Stimulated activated CD8-positive, alpha-beta memory T cell treated with anti-CD3 and anti-CD28 coated beads, Interleukin-7, amount 100 ng/mL, for 48 hours (primary cell): ENCODE measurements around the gene LCA5.
"Not testable (repeated sequence)": the region's sequence is repeated elsewhere in the genome, so short reads cannot be mapped to it uniquely, and the experiment has no call there.

Experiments used
- DNase-seq, 2 donors: peaks; one replicate each; pipeline ENCODE4 v3.0.0-alpha.2; 2020; ENCODE audit warnings: low read depth in 1 of 2; ENCODE audit errors: extremely low read depth in 1 of 2

The LCA5 gene

DNA sequence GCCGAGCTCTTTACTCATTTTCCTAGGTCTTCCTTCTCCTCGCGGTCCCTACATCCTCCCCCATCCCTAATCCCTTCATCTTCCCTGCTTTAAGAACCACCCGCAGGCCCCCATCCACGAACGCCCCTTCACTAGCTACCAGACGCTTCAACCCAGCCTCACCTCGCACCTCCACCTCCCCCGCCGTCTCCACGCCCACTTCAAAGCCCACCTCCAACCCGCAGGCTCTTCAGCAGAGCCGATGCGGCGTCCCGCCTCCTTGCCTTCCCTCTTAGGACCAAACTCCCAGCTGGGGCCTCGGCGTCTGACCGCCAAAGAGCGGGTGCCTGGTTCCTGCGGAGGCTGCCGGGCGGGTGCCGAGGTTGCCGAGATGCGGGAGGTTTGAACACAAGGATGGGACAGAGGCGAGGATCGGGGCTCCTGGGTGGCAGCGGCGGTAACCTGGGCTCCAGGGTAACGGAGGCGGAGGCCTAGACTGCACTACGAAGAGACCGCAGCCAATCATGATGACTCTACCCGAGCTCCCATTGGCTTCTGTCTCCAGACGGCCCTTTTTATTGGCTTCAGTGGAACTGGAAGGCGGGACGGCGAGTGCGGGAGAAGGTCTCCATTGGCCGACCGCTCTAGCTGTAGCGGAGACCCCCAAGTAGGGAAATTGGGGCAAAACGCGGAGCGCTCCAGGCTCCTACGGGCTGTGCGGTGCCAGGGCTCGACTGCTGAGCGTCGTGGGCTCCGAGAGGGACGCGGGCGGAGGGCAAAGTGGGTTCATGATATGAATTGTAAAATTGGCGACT is at the start of gene LCA5:
Gene LCA5 (minus strand): TSS at position 477 of the 794 bp plus-strand sequence. CDS start 18,536 bp downstream, outside the sequence.
- peak; percentile 64 to 78 for DNase-seq

DNA sequence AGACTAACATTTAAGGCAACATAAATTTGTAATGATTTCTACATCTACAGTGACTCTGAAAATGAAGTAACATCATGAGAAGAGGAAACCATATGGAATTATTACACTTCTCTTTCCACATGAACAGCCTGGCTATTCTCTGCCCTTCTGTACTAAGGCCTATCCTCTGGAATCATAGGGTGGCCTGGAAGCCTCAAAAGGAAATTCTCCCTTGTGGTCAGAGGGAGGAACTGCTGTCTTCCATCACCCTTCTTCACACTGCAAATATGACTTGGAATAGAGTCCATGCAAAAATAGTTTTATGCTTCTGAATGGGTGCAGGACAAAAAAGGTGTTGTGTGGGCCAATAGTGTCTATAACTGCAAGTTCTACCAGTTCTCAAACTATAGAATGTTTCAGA is 49.3 kb upstream of the LCA5 start:
- DNase-seq = no peak

DNA sequence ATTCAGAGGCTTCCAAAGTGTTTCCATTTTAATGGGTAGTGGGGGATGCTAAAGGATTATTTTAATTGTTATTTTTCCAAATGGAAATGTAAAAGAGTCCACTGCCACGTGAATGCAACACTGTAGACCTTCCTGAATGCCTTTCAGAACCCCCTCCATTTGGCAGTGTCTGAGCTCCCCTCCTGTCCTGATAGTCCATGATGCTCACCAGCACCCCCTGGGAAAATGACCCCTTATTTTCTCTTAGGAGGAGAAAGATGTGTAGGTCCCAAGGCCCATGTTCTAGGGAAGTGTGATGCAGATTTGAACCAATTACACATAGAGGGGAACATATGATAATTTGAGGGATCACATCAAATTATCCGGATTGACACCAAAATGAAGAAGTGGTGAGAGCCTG is 47.1 kb upstream of the LCA5 start:
- DNase-seq = no peak

DNA sequence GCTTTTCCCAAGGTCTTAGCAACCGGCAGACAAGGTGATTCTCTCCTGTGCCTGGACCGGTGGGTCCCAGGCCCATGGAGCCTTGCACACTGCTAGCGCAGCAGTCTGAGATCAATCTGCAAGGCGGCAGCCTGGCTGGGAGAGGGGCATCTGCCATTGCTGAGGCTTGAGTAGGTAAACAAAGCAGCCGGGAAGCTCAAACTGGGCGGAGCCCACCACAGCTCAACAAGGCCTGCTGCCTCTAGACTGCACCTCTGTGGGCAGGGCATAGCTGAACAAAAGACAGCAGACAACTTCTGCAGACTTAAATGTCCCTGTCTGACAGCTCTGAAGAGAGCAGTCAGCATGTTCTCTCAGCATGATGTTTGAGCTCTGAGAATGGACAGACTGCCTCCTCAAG is 40.7 kb upstream of the LCA5 start:
- not testable (repeated sequence) for DNase-seq

DNA sequence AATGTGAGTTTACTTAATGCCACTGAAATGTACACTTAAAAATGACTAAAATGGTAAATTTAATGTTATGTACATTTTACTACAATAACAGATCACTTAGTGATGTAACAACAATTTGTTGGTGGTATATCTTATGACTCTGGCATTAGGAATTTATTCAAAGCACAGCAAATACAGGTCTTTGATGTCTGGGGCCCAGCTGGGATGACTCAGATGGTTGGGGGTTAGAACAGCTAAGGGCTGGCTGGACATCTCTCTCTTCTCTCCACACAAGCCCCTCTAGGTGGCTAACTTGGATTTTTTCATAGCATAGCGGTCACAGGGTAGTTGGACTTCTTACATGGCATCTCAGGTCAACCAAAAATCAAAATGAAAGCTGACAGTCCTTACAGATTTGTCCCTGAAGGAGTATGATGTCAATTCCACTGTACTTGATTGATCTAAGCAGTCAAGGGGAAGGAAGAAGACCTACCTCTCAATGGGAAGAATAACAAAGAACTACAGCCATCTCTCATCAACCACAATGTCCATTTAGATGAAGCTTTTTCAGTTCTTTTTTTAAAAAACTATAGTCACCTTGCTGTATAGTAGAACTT is 37.5 kb upstream of the LCA5 start:
- no peak for DNase-seq

DNA sequence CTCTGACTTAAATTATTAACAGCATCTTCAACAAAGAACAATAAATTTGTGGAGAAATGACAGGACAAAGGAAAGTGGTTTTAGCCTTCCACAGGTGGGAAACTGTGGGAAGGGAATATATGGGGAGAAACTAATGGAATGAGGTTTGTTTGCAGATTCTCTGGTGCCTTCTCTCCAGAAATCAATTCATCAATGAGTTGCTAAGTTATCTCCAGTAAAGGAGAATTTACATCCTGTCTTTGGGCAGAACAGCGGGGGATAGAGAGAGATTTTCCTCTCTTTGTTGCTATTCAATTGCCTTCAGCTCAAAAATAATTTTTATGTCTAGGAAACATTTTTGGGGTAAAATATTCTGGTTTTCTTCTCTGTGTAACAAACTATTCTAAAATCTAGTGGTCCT is 36.9 kb upstream of the LCA5 start:
- DNase-seq = no peak

DNA sequence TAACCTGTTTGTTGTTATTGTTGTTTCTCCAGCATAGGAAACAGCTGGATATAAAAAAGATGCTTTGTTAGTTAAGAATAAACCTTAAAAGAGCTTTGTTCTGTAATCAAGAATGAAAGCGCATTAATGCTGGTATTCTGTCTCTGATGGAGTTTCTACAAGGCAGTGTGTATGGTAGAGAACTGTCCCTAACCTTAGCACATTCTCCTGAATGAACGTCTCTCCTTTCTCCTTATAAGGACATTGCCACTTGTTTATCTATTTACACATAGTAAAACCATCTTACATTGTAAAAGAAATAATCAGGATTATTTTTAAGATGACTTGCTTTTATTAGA is 33.8 kb upstream of the LCA5 start:
- DNase-seq = no peak

DNA sequence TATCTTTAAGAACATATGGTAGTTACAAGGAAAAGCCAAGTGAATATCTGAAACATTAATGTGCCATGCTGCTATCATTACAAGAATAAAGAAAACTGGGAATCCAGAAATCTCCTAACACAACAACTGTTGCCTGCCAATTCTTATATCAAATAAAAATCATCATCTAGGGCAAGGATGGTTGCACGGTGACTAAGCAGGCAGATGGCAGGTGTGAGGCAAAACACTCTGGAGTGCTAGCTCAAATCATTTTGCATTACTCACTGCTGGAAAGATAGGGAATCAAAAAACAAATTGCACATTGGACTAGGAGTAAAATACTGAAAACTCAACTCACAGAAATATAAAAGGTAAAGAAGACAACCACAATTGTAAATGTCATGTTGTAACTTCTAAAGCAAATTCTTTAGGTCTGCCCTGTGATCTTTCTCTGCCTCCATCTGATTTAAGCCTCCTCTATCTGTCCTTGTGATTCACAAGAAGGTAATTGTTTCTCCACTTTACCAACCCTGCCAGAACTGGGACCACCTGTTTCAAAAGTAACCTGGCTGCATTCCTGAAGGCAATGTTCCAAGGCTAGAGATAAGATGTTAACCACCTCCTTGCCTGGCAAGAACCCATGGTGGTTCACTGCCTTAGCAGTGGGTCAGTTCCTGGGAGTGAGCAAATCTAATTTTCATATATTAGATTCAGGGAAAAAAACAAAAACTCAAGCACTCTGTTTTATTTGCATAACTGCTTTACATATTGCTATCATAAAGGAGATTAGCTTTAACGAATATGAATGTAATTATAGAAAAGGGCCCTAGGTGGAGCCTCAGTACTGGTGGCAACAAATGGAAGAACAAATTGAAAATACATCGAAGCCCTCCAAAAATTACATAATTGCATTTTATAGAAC is 33.1 kb upstream of the LCA5 start:
- DNase-seq = no peak

DNA sequence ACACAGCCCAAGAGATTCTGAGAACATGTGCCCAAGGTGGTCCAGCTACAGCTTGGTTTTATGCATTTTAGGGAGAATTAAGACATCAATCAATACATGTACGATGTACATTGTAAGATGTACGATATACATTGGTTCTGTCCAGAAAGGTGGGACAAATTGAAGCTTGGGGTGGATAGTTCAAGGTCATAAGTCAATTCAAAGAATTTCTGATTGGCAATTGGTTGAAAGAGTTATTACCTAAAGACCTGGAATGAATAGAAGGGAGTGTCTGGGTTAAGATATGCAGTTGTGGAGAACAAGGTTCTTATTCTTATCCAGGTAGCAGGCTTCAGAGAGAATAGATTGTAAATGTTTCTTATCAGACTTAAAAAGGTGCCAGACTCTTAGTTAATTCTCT is 31.8 kb upstream of the LCA5 start:
- DNase-seq = no peak

DNA sequence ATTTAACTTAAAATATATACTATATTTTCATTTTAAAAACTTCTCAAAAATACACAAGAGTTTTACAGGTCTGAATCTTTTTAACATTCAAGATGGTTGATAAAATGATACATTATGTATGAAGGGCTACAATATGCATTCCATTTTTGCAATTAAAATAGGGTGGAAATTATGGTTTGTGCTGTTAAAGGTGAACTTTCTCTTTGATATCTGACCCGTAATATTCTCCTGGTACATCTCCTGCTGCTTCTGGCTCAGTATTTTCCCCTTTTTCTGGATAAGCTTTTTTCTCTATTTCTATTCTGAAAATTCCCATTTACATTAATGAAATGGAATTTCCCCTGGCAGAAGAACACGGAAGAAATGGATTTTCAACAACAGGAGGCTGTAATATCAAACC is 27.4 kb upstream of the LCA5 start:
- DNase-seq = no peak

DNA sequence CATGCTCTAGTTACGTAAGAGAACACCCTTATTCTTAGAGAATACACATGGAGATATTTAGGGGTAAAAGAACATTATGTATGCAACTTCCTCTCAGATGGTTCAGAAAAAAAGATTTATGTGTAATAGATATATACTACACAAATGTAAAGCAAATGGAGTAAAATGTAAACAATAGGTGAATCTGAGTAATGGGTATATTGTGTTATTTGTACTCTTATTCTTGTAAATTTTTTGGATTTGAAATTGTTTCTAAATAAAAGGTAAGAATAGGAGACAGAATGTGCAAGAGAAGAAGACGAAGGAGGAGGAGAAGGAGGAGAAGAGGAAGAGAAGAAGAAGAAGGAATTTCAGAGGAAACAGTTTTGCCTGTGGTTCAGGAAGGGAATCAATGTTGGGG is 22.5 kb upstream of the LCA5 start:
- no peak for DNase-seq

DNA sequence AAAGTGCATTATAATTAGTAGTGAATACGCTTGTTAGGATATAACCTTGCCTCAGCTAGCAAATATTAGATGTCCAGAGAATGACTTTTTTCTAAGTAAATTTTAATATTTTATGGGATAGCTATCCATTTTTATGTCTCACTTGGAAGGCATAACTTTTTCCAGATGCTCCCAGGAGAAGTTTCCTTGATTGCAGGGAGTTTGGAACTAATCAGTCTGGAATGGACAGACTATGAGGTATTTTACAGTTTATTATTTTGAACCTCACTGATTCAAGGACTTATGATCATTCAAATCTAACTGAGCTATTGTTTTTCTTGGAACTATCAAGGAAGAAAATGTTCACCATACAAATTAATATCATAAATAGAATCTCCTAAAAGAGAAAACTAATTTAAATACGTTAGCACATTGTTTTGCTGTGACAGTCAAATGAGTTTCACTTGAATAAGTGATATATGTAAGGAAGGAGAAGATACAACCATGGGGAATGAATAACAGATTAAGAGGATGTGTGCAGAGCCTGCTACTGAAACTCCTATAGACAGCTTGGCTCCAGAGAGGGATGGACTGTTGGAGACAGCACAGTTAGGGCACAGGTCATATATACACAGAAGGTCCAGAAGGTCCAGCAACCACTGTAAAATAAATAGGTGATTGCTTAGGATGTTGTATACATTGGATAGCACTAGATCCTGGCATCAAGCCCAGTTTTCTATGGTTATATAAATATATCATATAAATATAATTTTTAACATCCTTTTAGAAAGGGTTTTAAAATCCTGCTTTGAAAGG is 20.6 kb upstream of the LCA5 start:
- DNase-seq = no peak

DNA sequence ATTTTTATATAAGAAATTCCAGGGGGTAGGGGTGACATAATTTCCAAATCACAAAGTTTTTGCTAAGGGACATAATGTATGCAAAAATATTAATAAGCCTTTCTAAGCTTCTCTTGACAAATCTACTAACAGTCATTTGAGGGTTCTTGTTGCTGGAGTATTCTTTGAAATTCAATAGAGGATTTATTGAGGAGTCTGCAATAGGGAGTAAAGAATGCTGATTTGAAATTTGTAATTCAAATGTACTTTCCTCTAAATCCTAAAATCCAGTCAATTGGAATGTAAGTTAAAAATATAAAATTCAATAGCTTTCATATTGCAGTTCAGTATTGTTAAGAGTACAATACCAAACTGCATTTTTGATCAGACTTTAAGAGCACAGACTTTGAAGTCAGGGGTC is 17.1 kb upstream of the LCA5 start:
- DNase-seq = no peak

DNA sequence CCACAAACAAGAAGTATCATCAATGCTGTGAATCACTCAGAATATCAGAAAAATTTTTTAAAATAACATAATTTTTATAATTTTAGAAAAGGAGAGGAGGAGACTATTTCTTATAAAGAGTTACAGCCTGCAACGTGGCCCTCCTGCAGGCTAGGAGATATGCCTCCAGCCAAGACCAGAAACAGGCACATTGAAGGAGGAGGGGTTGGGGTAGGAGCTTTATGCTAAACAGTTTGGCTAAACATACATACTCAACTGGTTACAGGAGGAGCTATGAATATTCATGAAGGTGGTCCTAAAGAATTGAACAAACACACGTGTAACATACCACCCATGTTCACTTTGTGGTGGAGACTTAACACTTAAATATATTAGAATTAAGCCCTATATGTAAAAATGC is 14.2 kb upstream of the LCA5 start:
- no peak for DNase-seq

DNA sequence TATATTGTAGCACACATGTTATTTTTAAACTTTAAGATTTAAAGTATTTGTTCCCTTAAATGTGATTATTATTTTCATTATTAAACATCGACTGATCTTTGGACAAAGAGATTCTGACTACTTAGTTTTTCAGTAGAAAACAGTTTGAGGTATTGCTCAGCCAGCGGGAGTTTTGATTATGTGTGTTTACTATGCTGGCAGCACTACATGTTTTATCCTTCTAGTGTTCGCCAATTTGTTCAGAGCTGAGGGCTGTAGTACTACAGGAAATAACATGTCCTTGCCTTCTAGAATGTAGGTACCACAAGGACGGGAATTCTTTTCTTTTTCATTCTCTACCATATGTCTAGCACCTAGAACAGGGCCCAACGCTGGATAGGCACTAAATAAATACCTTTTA is 11.1 kb upstream of the LCA5 start:
- DNase-seq = no peak

DNA sequence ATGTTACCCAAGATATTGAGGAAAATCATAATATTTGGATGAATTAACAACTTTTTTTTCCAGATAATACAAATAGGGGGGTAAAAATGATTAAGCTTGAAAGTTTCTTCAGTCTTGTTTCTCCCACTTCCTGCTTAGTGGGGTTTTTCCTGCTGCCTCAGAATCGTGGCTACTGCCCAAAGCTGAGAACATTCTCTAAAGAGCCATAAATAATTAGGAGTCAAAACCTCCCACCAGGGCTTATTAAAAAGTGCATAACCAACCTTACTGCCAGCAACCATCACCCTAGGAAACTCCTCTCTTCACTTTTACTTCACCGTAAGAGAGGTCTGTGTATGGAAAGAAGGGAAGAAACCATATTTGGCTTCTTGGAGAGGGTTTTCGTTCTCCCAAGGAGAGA is 9.0 kb upstream of the LCA5 start:
- no peak for DNase-seq

DNA sequence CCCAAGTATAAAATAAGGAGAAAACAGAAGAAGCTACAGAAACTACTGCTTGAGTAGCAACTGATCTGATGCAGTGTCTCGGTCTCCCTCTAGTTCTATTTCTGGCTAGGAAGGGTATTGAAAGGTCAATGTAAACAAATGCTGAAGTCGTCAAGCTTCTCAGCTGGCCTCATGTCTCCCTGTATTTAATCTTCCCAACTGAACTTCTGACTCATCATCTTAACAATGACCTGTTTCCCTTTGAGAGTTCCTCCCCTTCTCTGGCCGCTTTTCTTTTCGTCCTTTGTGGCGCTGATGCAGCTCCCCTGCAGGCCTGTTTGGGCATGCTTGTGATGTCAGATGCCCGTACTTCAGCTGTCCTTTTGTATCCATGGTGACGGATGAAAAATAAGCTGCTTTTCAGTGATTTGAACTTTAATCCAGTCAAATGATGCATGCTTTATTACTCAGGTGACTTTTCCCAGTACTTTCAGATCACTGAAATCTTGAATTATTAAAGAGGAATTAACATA is 7.8 kb upstream of the LCA5 start:
- no peak for DNase-seq

DNA sequence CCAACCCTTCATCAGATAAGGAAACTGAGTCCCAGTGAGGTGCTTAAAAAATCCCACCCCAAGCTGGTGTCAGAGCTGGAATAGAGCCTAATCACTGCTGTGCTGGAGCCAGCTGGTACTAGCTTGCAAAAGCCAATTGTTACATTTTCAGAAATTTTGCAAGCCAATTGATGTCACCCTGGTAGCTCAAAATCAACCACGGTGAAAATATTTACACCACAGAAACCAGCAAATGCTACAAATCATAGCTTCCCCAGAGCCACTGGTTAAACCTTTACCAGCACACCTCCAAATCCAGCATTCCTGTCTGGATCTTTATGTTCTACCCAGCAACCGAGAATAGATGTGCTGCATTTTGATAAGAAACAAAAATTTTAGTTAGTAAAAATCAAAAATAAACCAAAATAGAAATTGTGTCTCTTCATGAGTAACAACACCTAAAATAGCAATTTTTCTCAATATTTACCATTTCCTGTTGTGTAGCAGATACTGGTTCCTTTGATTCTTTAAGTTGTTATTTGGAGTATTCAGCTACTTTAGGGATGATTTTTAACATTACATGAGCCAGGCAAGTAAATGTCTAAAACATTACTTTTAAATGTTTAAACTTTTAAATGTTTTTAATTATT is 7.2 kb upstream of the LCA5 start:
- no peak for DNase-seq

DNA sequence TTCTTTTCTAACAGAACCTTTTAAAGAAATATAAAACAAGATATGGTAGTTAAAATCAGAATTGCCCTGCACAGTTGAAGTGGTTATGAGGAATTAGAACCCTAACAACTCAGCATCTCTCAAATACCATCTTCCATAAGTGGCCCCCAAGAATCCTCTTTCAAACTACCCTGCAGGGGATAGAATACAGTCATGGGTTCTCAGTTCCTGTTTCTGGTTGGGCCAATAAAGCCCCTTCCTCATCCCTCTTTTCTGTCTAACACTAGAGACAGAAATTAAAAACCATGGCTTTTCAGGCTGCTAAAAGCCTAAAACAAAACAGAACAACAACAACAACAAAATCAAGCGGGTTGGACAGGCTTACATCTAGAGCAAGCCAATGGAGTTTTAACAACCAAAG is 6.7 kb upstream of the LCA5 start:
- DNase-seq = no peak

DNA sequence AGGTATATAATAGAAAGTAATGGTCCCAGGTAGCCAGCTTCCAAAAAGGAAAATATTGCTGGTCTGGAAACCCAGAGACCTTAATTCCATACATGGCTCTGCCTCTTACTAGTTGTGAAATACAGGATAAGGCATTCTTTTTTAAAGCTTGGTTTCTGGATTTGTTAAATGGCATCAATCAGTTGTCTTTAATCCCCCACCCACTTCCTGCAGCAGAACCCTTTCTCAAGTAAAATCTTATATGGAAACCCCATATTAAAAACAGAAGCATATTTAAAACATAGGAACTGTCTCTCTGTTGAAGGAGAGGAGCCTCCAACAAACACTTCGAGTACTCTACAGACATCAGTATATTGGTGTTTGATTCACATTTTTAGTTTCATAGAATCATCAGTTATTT is 6.2 kb upstream of the LCA5 start:
- no peak for DNase-seq
